NCI-H1048 (cell line): Measurements from ENCODE around the gene HTR3C.
"Not testable (repeated sequence)": the region's sequence is repeated elsewhere in the genome, so short reads cannot be mapped to it uniquely, and the experiment has no call there.

ENCODE experiments used
- DNase-seq: peaks from one replicate; lab custom pipeline; 2025; lab: John Stamatoyannopoulos, UW

Gene HTR3C

DNA sequence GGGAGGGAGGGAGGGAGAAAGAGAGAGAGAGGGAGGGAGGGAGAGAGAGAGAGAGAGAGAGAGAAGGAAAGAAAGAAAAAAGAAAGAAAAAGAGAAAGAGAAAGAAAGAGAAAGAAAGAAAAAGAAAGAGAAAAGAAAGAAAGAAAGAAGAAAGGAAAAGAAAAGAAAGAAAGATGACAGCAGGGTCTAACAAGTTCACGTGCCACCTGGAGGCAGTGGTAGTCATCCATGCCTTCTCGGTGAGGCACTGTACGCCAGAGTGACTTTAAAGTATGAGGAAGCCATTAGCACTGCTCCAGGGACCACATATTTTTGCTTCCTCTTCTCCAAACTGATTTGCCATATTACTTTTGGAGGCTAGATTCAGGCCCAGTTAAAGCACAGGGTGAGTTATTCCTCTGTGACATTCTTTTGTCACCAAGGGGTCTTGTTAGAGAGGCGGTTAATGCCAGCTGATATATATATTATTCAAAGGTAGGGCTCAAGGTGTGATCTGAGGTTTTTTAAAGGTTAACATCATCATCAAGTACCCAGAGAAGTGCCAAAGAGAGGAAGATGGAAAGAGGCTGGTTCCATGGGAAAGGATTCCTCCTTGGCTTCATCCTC, 21.6 kb upstream of the HTR3C start, which contains the start of gene HTR3D:
HTR3D (plus strand) TSS at position 556 of the 606 bp plus-strand sequence; CDS start at position 556, 0 bp downstream.
- DNase-seq, result no peak

DNA sequence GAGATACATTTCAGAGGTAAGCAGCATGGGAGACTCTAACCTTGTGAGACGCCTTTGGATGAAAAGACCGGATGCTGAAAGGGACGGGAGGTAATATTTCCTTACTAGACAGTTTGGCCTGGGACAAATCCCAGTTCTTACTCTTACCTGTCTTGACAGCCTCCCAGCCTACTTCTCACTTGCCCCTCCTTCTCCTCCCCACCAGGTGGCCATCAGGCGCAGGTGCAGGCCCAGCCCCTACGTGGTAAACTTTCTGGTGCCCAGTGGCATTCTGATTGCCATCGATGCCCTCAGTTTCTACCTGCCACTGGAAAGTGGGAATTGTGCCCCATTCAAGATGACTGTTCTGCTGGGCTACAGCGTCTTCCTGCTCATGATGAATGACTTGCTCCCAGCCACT, 15.0 kb upstream of the HTR3C start:
- DNase-seq, result no peak

DNA sequence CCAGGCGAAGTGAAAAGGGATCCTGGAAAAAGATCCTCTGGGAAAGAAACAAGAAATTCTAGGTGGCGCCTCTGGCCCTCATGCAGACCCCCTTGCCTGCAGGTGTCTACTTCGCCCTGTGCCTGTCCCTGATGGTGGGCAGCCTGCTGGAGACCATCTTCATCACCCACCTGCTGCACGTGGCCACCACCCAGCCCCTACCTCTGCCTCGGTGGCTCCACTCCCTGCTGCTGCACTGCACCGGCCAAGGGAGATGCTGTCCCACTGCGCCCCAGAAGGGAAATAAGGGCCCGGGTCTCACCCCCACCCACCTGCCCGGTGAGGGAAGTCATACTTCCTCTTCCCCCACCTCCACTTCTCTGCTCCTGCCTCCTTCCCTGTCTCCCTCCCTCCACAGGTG, 14.5 kb upstream of the HTR3C start:
- not testable (repeated sequence) for DNase-seq

DNA sequence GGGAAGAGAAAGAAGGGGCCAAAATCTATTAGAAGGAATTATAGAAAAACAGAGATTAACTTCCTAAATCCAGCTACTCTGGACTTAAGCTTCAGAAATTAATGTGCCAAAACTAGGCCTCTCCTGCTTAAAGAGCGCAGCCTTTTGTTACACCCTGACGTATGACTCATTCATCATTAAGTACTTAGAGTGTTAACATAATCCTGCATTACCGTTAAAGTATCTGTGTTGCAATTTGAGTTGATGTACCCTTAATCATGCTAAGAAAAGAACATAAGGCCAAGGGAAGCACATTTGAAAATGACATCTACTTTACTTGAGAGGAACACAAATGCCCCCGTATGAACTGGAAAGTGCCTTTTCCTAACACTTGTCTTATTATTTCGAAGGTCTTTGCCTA, 13.4 kb upstream of the HTR3C start:
- no peak for DNase-seq

DNA sequence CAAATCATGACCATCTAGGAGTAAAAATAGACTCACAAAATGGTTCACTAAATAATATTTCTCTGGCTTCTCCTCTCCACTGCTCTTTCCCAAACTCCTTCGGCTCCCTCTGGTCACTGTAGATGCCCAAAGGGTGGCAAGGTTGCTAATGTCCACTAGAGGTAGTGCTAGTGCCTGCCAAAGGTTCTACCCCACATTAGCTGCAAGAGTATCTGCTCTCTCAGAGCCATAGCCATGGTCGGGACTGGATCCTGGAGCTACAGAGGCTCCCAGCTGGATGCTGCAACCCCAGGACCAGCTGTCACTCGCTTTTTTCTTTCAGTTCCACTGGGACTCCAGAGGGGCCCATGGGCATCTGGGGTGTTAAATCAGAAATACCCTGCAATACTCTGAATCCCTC, 12.8 kb upstream of the HTR3C start:
- DNase-seq, result no peak

DNA sequence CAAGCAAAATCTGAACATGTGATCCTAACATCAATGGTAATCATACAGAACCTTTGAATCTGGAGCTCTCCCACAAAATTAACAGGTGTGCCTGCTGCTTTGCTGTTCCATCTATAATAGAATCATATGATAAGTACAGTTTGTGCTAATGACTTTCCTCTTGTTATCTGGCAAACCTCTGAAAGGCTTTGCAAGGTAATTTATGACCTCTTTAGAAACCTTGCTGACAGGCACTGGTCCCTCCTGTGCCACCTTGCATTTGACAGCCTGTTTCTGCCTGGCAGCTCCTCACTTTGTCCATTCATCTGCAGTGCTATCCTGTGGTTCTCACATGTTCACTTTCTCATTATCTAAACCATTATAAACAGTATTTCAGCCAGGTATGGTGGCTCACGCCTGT, 10.2 kb upstream of the HTR3C start:
- no peak for DNase-seq

DNA sequence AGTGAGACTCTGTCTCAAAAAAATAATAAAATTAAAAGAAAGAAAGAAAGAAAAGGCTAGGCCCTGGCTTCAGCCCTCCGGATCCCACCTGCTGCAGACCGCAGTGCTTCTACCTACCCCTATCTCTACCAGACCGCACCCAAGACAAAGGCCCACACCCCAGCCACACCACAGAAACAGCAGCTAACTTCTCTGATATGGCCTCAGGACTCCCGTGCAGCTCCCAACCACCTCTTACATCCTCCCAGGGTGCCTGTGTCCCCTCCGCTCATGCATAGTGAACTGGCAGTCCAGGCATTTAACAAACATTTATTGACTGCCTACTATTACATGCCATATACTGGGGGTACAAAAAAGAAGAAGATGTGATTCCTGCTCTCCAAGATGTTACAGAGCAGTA, 6.9 kb upstream of the HTR3C start:
- DNase-seq, result no peak

DNA sequence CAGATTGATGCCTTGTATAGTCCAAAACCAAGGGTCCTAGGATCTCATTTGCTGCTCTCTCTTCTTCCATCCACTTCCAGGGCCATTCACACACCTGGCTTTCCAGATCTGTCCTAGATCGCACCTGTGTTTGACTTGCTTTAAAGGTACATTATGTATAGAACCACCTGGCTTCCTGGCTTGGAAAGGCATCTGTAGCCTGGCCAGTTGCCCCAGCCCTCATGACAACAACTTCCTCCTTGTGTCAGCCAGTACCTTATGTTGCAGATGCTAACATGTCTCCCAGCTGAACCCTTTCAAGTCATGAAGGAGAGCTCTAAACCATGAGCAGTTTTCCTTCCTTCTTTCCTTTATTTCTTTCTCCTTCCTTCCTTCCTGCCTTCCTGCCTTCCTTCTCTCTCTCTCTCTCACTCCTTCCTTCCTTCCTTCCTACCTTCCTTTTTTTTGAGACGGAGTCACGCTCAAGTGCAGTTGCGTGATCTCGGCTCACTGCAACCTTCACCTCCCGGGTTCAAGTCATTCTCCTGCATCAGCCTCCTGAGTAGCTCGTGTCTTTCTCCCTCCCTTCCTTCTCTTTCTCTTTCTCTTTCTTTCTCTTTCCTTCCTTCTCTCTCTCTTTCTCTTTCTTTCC, 2.5 kb upstream of the HTR3C start:
- no peak for DNase-seq

DNA sequence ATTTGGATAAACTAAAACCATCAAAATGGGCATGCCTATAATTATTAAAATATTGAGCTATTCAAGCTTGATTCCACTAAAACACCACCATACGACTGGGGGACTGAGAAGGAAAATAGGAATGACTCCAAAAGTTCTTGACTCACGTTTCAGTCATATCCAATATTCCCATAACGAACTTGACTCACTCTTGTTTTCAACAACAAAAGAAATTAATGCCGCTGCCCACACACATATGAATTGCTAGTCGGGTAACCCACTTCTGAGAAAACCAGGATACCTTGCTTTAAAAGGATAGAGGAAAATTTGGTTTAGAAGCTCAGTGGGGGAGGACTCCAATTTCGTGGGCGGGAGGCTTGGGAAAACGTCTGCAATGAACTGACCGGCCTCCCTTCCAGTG, 5.2 kb downstream of the HTR3C start:
- no peak for DNase-seq

DNA sequence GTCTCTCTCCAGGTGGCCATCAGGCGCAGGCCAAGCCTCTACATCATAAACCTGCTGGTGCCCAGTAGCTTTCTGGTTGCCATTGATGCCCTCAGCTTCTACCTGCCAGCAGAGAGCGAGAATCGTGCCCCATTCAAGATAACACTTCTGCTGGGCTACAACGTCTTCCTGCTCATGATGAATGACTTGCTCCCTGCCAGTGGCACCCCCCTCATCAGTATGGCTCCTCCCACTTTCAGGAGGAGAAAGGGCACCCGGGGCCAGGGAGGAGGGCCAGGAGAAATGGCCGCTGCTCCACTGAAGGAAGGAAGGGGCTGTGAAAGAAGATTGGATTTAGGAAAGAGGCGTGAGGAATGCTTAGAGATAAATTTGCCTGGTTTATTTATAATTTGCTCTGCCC, 6.6 kb downstream of the HTR3C start:
- DNase-seq, result no peak

DNA sequence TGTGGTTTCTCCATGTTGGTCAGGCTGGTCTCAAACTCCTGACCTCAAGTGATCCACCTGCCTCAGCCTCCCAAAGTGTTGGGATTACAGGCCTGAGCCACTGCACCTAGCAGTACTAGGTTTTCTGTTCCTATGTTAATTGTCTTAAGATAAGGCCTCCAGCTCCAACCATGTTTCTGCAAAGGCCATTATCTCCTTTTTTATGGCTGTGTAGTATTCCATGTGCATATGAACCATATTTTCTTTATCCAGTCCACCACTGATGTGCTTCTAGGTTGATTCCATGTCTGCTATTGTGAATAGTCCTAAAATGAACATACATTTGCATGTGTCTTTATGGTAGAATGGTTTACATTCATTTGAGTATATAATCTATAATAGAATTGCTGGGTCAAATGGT, 9.8 kb downstream of the HTR3C start:
- no peak for DNase-seq

DNA sequence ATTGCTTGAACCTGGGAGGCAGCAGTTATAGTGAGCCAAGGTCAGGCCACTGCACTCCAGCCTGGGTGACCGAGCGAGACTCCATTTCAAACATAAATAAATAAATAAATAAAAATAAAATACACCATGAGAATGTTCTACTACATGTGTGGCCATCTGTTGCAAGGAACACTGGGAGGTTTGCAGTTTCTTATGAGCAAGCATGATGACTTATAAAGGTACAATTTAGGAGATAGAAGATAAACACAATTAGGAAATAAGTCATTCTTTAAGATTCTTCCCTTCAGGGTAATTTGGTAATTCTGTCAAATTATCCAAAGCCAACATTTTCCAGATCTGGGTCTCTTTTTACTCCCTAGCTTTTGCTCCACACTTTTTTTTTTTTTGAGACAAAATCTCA, 13.4 kb downstream of the HTR3C start:
- no peak for DNase-seq

DNA sequence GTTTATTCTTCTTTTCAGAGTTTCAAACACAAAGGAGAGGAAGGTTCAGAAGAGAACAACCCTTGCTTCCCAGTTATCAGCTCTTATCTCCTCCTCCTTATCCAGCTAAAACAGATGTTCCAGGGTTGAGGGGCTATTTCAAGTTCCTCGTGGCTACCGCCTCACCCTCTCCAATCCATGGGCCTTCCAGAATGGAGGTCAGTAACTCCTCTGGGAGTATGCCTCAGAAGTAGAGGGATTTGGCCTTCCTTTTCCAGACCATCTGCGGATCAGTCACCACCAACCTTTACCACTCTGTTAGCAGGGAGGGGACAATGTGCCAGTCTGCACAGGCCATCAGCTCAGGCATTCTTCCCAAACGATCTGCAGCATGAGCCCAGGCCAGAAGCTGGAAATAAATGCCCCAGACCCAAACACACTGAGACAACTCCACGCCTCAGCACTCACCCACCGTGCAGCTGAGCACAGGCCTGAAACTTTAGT, 14.8 kb downstream of the HTR3C start:
- DNase-seq, result no peak

DNA sequence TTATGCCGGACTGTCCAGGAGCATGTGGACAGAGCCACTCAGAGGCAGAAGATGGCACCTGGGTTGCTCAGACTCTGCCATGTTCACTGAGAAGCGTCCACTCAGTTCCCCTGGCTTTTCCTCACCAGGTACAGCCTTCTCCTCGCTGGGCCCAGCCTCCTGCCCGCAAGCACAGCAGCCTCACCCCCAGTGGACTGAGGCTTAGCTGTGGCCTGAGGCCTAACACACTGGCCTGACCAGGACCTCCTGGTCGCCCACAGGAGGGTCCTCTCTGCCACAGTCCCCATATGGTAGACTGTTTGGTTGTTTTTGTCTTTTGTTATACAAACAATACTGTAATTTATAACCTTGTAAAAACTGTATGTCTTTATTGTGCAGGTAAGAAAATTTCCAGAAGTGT, 15.5 kb downstream of the HTR3C start:
- DNase-seq, result no peak

DNA sequence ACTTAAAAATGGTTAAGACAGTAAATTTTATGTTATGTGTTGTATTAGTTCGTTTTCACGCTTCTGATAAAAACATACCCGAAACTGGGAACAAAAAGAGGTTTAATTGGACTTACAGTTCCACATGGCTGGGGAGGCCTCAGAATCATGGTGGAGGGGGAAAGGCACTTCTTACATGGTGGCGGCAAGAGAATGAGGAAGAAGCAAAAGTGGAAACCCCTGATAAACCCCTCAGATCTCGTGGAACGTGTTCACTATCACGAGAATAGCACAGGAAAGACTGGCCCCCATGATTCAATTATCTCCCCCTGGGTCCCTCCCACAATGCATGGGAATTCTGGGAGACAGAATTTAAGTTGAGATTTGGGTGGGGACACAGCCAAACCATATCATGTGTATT, 18.3 kb downstream of the HTR3C start:
- DNase-seq, result not testable (repeated sequence)

DNA sequence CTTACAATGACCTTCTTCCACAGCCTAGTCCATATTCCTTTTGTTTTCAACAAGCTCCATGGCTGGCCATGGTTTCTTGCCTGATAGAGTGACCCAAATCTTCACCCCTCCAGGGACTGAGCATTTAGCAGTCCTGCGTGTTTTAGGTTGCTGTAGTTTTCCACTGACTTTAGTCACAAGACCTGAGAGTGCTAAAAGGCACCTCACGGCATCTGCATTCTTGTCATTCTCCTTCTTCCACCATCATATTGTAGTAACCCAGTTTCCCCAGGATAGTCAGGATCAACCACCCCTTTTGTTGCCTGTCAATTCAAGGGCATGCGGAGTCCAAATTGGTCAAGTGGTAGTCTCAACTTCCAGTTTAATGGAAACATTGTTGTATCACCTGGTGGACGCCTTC, 20.8 kb downstream of the HTR3C start:
- DNase-seq, result no peak

DNA sequence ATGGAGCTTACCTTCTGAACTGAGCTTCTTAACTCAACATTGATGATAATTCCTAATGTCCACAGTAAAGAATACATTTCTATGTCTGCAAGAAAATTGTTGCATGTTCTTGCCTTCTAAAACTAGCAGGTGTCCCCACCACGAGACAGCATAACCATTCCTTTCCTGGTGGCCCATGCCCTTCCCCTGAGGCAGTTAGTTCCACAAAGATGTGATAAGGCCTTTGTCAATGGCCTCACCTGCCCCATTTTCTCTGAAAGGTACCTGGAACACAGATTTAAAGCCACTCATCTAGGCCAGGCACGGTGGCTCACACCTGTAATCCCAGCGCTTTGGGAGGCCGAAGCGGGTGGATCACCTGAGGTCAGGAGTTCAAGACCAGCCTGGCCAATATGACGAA, 23.1 kb downstream of the HTR3C start:
- DNase-seq, result no peak

DNA sequence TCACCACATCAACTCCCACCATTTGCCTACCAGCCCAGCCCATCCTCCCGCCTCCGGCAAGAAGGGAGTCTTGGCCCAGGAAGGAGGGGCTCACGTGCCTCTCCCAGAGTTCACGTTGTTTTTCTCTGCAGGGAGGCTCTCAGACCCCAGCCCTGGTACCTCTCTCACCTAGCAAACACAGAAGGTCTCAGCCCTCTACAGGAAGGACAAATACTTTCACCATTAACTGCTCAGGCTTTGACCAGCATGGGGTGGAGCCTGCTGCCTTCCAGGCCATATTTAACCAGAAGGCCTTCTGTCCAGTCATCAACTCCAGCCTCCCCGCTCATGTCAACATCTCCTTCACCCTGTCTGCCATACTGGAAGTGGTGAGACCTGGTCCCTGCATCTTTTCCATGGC, 25.0 kb downstream of the HTR3C start:
- DNase-seq, result no peak

DNA sequence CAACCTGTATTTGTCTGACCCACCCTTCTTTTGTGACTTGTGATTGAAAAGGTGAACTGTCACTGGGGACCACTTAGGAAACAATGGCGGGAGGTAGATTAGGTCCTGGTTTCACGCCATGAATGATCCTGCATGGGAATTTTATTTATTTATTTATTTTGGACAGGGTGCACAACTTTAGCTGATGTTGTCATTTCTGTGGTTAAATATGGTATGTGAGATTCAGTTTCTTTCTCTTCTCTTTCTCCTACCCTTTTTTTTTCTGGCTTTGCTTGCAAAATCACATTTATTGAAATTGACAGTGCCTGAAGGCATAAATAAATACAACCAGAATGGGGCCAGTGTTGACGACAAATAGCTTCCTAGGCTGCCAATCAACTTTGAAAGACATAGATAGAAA, 26.0 kb downstream of the HTR3C start:
- no peak for DNase-seq

DNA sequence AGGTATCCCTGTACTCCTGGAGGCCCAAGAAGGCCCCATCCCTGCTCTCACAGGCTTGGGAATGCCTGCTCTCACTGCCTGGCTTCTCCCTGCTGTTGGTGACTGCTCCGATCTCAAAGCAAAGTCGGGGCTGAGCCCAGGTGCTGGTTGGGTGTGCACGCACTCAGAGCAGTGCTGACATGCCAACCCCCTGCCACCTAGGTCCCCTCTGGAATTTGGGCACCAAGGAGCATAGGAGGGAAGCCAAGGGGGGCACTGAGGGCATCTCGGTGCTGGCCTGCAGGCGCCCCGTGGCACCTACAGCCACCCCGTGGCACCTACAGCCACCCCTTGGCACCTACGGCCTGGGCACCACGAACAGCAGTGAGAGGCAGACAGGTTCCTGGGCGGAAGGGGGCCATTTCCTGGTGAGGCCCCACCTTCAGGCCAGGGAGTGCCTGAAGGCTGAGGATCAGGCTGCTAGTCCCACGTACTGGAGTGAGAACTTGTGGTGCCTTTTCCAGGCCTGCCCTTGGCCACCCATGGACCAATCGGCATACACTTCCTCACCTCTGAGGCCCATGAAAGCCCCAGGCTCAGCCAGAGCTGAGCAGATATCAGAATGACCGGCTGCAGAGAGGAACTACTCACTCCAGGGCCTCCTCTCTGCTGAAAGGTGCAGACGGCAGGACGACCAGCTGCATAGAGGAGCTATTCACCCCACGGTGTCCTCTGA, 28.4 kb downstream of the HTR3C start:
- DNase-seq, result no peak

DNA sequence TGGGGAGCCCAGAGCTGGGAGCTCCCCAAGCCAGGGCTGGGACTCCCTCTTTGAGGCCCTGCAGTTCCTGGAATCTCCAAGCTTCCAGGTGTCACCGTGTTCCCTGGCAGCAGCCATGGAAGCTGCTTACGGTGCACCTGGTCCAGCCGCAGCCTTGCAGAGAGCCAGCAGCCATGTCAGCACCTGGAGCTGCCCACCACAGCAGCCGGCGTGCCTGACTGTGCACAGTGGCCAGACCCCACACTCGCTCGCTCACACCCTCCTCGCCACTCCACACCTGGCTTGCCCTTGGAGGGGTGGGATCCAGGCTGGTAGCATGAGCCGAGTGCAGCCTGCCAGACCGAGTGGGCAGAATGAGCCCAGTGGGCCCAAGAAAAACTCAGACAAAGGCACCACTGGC, 29.2 kb downstream of the HTR3C start:
- no peak for DNase-seq

DNA sequence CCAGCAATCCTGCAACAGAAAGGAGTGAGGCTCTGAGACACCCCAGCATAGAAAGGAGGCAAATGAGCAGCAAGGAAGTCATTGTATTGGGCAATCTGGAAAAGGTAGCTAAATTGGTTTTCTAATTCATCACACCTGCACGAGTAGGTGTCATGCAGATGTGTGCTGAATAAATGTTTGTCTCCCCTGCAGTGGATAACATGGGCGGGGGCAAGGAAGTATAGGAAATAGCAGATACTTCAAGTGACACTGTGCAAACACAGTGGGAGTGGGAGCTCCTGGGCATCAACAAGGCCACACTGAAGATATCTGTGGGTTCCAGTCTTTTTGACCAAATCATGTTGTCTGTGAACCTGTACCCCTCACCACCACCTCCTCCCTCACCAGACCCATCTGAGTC, 29.6 kb downstream of the HTR3C start:
- DNase-seq, result no peak

DNA sequence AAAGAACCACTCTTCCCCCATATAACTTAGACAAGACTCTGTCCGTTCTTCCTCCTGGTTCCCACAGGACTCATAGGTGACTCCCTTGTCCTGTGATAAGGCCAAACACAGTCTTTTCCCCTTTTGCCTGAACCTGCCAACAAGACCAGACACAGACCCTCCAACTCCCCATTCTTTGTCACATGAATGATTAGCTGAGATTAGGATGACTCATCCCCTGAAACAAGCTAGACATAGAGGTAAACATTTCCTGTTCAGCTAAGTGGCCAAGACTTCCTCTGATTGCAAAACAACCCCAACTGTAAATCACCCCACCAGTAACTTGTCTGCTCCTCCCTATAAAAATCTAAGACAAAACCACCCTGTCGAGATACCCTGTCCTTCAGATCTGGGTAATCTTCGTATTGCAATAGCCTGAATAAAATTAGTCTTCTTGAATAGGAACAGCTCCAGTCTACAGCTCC, 32.6 kb downstream of the HTR3C start:
- DNase-seq, result no peak
